ENCODE results near the gene DCTN3.

Gene DCTN3

GRCh38 chr9:34573599-34574325, 46.5 kb downstream of the DCTN3 start:
- DNase-seq (ENCODE audit: low read depth in 2 of 2), result no peak

DNA sequence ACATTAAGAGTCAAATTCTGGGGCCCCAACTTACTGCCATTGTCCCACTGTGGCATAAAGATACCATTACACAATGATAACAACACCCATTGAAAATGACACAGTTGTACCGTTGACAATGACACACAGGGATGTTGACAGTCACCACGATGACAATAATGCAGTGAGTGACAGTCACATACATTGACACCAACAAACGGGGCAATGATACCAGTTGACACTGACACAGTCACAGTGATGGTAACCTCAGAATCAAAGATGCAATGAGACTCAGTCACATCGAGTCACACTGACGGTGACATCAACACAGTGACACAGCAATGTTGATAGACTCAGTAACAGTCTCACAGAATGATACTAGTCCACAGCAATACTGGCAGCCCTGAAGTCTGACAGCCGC, 47.7 kb downstream of the DCTN3 start:
- no peak for DNase-seq (ENCODE audit: low read depth in 2 of 2)

DNA sequence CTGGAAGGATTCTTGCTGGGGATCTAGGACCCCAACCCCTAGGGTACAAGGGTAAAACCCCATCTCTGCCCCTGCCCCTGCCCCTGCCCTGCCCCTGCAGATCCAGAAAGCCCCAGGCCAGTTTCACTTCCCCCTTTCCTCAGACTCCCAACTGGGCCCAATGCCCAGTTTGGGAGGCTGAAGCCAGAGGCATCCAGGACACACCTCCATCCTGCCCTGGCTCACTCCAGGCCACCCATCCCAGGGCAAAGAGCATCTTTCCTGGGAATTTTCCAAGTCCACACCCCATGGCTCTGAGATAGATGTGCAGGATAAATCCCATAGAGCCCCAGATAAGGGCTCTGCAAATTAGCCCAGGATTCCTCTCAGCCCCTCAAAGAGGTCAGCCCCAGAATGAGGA, 48.2 kb downstream of the DCTN3 start:
- no peak for DNase-seq (ENCODE audit: low read depth in 2 of 2)

GRCh38 chr9:34571481-34571810, 48.8 kb downstream of the DCTN3 start:
- DNase-seq (ENCODE audit: low read depth in 2 of 2), result no peak

GRCh38 chr9:34570809-34571480, 49.4 kb downstream of the DCTN3 start:
- no peak for DNase-seq (ENCODE audit: low read depth in 2 of 2)

GRCh38 chr9:34570376-34570775, 49.9 kb downstream of the DCTN3 start:
- DNase-seq (ENCODE audit: low read depth in 2 of 2), result no peak

GRCh38 chr9:34568774-34569173, 51.5 kb downstream of the DCTN3 start:
- DNase-seq (ENCODE audit: low read depth in 2 of 2), result no peak

DNA sequence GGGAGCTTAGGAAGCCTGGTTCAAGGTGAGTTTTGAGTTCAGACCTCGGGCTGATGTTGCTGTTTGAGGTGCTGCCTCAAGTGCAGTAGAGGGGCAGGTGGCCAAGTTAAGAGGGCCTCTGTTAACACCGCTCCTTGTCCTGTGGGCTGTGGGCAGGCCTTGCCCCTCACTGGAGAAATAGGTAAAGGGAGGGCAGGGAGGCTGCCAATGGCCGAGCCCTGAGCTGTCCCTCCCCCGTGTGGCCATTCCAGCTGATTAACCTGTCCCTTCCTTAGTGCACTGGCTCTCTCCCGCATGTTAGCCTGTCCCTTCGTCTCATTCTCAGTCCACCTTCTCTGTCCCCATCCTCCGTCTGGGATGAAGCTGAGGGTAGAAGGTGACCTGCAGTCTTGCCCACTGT, 52.2 kb downstream of the DCTN3 start:
- no peak for DNase-seq (ENCODE audit: low read depth in 2 of 2)

DNA sequence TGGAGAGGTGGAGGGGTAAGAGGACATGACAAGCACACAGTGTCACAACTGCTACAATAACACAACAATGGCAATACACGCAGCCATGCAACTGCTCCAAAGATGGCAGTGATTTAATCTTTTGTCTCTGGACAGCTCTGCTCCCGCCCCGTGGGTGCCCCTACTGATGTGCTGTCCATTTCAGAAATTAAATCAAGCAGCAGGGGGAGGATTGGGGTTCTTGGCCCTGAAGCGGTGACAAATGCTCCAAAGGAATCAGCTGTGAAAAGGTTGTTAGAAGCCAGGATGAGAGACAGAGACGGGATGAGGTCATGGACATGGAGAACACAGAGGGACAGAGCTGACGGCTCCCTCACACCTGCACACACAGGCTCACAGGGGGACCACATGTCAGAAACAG, 53.3 kb downstream of the DCTN3 start:
- DNase-seq (ENCODE audit: low read depth in 2 of 2), result no peak

- no peak for DNase-seq (ENCODE audit: low read depth in 2 of 2)
Measured at GRCh38 chr9:34566322-34566721, 54.0 kb downstream of the DCTN3 start.

GRCh38 chr9:34565856-34566255, 54.4 kb downstream of the DCTN3 start:
- no peak for DNase-seq (ENCODE audit: low read depth in 2 of 2)

DNA sequence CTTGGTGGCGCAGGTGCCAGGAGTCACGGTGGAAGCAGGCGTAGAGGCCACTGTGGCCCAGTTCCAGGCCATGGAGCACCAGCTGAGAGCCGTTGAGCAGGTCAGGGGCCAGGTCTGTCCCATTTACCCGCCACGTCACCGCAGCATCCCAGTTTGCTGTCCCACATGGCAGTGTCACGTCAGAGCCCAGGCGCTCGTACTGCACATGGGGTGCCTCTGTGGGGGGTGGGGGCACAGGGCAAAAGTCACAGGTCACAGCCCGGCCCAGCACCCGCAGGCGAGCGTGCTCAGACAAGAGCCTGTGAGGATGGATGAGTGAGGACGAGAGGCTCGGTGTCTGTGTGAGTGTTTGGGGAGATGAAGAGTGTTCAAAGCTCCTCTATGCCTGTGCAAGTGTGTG, 55.7 kb downstream of the DCTN3 start:
- no peak for DNase-seq (ENCODE audit: low read depth in 2 of 2)

All from stimulated activated CD8-positive, alpha-beta memory T cell treated with anti-CD3 and anti-CD28 coated beads, Interleukin-15, amount 100 ng/mL, for 48 hours (primary cell).